ENCODE measurements around the gene PLCB2.

Gene PLCB2

DNA sequence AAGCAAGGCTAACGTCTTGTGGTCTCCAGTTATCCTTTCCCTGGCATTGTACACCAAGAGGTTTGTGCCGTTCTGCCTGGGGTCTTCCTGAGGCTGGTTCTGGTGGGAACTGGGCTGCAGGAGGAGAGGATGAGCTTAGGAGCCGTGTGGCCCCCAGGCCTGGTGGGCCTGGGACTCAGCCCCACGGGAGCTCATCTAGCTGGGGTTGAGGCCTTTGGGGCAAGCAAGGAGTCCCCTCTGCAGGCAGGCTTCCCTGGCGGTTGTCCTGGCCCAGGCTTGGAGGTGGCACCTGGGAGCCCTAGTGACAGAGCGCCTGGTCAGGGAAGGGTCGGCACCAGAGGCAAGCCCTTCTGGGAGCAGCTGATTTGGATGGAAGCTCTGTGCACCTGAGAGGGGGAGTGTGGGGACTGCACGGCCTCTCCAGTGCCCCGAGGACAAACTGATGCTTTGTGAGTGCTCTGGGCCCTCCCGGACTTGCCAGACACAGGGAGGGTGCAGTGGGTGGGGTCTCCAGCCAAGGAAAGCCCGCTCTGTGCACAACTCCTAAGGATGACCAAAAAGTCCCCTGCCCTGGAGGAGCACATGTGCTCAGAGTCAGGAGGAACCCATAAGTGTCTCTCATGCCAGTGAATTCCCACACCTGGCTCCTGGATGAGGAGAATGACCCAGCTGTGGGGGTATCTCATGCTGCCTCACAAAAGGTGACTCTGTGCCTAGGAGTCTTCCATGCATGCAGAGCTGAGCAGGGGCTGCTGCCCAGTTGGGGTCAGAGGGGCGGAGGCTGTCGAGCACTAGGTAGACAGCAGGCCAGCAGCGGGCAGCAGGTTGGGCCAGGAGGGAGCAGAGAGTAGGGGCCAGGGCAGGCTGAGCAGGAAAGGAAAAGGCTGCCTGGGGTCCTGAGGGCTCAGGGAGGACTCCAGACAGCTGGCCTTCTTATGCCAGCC is 66.2 kb downstream of the PLCB2 start:
- no peak for DNase-seq
- no peak for TF ChIP-seq GATA1 (IDR thresholded peaks at IDR 0.05; ENCODE audit: low read depth, low read length)
- no peak for TF ChIP-seq POLR2A (IDR thresholded peaks at IDR 0.05; ENCODE audit: low read length)

DNA sequence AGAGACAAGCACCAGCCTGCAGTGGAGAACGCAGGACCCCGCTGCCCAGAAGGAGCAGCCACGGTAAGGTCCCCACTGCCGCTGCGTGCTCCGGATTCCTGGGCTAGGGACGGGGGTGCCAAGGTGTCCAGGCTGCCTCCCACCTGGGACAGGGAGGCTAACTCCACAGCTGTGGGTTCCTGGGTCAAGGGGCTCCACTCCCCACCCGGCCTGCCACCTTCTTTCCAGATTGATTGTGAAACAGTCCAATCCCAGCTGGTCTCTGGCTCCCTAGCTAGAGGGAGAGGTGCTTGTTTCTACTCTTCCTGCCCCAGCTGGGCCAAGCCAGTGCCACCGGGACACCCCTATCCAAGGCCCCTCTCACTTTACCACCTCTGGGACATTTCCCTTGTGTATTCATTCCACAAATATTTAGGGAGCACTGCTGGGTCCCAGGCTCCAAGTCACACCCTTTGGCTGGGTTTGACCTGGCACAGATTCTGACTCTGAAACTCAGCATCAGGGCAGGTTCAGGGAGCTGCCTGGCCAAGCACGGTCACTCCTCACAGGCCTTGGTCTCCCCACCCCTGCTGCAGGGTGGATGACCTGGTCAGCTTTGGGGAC is 67.0 kb downstream of the PLCB2 start:
- no peak for DNase-seq
- TF ChIP-seq POLR2A (IDR thresholded peaks at IDR 0.05; ENCODE audit: low read length) (no peak), GATA1 (IDR thresholded peaks at IDR 0.05; ENCODE audit: low read depth, low read length) (no peak)

DNA sequence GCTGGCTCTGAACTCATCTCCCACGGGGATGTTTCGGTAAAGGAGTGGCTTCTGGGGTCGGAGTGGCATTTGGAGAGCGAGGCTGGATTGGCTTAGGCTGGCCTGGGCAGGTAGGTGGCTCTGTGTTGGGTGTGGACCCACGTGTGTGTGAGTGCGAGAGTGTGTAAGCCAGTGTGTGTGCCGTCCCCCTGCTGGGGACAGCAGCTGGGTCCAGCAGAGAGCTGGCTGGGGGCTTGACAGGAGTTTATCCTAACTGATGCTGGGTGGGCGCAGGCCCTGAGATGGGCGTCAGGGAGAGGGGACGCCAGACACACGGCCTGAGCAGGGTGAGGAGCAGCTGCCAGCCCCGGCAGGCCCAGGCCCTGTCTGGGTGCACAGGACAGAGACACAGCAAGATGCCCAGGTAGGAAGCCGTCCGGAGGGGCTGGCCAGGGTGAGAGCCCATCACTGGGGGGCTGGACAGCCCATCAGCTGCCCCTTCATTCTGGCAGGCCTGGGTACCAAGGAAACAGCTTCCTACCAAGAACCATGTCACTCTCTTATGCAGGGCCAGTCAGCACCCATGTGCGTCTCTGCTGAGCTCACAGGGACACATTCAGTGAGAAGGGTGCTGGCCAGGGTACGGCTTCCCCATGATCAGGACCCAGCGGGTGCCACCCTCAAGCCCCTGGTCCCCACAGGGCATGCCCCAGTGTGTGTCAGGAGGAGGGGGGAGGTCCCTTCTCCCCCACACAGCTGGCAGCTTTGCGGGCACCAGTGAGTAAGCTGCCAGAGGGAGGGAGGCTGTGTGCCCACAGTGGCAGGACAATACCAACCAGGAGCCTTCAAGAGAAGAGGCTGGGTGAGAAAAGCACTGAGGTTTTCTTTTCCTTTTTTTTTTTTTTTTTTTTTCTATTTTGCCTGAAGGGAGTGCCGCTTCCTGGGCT is 67.8 kb downstream of the PLCB2 start:
- no peak for TF ChIP-seq POLR2A (IDR thresholded peaks at IDR 0.05; ENCODE audit: low read length)
- TF ChIP-seq GATA1 (IDR thresholded peaks at IDR 0.05; ENCODE audit: low read depth, low read length), result no peak
- DNase-seq, result no peak

DNA sequence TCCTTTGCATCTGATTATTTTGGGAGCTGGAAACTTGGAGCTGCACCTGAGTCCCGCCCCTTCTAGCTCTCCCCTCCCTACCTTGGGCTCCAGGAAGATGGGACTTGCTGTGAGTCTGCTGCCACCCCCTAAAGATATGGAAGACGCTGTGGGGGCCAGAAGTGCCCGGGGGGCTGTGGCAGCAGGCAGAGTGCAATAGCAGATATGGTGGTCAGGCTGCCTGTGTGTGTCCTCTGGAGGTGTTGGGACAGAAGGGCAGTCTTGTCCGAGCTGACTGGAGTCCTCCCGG is 68.4 kb downstream of the PLCB2 start:
- no peak for DNase-seq
- TF ChIP-seq GATA1 (IDR thresholded peaks at IDR 0.05; ENCODE audit: low read depth, low read length), result no peak
- no peak for TF ChIP-seq POLR2A (IDR thresholded peaks at IDR 0.05; ENCODE audit: low read length)

DNA sequence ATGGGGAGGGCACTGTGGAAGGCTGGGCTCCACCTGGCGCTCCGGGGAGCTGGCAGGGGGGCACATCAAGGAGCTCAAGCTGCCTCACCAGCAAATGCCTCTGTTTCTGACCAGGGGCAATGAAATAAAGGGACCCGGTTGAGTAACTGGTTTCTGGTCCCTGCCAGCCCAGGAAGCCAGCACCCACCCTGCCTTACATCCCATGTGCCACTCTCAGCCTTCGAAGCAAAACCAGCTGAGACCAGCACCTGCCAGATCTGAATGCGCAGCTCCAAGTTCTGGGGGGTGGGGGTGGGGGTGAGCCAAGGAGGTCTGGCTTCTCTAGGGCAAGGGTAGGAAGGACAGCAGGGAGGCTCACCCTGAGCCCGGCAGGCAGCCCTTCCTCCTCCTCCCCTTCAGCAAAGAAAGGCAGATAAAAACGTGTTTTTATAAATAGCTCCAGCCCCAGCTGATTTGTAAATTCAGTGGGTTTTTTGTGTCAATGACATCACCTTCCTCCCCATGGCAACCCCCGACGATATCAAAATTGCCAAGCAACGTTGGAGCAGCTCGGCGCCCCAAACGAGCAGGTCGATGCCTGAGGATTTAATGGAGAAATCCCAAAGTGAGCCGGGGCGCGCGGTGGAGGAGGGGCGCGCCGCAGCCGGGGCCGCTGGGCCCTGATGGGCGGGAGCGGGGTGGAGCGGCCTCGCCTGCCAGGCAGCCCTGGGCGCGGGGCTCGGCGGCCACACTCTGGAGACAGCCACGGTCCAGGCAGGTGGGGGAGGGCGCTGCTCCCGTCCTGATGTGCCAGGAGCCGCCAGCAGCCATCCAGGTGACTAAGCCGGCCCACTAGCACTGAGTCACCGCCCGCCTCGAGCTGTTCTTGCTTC is 69.0 kb downstream of the PLCB2 start, which contains the start of gene PAK6:
TSS of gene PAK6 (plus strand) at position 532 of the 872 bp plus-strand sequence. CDS start 25,723 bp downstream, outside the sequence.
- TF ChIP-seq POLR2A (IDR thresholded peaks at IDR 0.05; ENCODE audit: low read length), result peak; percentile 19
- TF ChIP-seq GATA1 (IDR thresholded peaks at IDR 0.05; ENCODE audit: low read depth, low read length), result no peak
- DNase-seq, result peak; percentile 46 to 67

Measured in erythroblast (primary cell).